Dedifferentiated amniotic fluid mesenchymal stem cell (primary cell): ENCODE results near the gene SCP2.
A peak's percentile ranks its signal among the peaks of the same experiment; 100 is the strongest.

Source experiments
- DNase-seq: peaks from one replicate; pipeline ENCODE4 v3.0.0-alpha.2; 2016; ENCODE audit errors: extremely low spot score

Gene SCP2, protein sequence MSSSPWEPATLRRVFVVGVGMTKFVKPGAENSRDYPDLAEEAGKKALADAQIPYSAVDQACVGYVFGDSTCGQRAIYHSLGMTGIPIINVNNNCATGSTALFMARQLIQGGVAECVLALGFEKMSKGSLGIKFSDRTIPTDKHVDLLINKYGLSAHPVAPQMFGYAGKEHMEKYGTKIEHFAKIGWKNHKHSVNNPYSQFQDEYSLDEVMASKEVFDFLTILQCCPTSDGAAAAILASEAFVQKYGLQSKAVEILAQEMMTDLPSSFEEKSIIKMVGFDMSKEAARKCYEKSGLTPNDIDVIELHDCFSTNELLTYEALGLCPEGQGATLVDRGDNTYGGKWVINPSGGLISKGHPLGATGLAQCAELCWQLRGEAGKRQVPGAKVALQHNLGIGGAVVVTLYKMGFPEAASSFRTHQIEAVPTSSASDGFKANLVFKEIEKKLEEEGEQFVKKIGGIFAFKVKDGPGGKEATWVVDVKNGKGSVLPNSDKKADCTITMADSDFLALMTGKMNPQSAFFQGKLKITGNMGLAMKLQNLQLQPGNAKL

GRCh38 chr1:52927212-52928014, at the start of gene SCP2:
TSS of gene SCP2 (plus strand) at chr1:52927276. CDS start at chr1:52927397, 121 bp downstream.
- peak; percentile 41 for DNase-seq

GRCh38 chr1:52877554-52877953, 49.5 kb upstream of the SCP2 start:
- DNase-seq = no peak

DNA sequence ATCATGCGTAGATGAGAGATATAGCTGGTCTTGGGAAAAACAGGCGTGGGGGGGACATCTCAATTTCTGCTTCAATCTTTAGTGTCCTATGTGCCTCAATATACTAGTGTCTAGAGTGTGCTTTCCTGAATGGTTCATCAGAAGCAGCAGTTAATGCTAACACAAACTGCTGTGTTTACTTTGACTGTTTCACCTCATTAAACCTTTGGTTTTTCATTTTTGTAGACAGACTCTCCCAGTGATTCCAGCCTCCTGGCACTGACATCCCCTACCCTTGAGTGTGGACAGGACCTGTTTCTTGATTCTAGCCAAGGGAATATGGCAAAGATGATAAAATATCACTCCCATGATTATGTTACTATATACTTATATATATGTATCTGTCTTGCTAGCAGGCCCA, 46.9 kb upstream of the SCP2 start:
- DNase-seq = no peak

GRCh38 chr1:52887483-52887882, 39.6 kb upstream of the SCP2 start:
- no peak for DNase-seq

DNA sequence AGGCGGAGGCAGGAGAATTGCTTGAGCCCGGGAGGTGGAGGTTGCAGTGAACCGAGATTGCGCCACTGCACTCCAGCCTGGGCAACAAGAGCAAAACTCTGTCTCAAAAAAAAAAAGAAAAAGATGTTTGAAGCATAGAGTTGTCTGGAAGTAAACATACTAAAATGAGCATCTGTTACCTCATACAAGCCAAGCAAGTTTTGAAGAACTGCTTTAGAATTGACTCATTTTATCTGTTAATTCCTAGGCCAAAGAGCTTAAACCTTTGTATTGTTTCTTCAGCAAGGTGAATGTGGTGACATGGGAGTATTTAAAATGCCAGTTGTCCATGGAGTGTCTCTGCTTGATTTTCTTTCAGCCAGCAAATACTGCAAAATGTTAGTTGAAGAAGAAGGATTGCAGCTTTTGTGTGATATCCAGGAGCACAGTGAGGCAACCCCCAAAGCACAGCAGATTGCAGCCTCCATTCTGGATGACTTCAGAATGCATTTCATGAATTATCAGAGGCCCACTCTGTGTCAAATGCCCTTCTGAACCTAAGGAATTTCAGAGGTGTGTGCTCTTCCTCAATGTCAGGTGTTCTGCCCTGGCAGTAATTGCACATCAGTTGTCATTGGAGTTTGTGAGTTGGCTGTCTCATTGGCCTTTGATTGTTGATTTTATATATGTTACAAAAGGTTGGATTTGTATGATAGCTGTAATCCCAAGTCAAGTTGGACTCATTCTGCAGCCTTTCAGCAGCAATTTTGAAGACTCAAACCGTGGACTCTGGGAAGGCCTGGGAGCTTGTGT, 34.5 kb upstream of the SCP2 start:
- no peak for DNase-seq

- DNase-seq = no peak
Observed at GRCh38 chr1:52899445-52899894, 27.6 kb upstream of the SCP2 start.

DNA sequence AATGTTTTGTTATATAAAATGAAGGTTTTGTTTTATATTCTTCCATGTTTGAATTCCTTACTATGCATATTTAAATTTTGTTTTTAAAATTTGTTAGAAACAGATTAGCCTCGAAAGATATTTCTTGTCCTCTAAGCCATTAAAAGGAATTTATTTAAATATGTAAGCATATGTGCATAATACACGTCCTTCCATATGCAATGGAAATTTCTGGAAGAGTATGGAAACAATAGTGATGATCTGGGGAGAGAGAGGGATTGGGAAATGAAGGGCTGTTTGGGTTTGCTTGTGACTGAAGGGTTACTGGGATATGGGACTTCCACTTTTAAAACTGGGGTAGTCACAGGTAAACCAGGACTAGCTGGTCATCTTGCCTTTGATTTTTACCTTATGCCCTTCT, 26.7 kb upstream of the SCP2 start:
- DNase-seq = no peak

GRCh38 chr1:52901384-52901783, 25.7 kb upstream of the SCP2 start:
- DNase-seq = no peak

DNA sequence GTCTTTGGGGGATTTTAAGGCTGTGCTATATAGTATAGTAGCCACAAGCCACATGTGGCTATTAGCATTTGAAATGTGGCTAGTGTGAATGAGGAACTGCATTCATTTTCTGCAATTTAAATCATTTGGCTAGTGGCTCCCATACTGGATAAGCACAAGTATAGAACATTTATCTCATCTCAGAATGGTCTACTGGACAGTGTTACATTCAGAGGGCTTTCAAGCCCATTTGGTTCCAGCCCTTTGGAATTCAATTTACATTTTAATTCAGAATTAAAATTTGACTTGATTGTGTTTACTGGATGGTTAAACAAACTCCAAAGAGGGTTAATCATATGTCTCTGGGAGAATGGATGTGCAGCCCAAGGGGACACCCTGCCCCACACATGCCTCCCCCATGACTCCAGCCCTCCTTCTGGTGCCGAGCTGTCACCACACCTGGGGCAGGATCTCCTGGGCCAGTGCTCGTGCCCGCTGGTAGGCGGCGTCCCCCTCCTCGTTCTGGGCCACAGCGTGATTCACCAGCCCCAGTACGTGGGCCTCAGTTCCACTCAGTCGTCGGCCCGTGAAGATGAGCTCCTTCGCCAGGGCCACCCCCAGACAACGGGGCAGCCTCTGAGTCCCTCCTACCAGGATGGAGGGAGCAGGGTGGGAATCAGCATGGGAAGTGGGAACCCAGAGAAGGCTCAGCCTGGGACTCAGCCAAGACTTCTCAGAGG, 22.7 kb upstream of the SCP2 start:
- no peak for DNase-seq

DNA sequence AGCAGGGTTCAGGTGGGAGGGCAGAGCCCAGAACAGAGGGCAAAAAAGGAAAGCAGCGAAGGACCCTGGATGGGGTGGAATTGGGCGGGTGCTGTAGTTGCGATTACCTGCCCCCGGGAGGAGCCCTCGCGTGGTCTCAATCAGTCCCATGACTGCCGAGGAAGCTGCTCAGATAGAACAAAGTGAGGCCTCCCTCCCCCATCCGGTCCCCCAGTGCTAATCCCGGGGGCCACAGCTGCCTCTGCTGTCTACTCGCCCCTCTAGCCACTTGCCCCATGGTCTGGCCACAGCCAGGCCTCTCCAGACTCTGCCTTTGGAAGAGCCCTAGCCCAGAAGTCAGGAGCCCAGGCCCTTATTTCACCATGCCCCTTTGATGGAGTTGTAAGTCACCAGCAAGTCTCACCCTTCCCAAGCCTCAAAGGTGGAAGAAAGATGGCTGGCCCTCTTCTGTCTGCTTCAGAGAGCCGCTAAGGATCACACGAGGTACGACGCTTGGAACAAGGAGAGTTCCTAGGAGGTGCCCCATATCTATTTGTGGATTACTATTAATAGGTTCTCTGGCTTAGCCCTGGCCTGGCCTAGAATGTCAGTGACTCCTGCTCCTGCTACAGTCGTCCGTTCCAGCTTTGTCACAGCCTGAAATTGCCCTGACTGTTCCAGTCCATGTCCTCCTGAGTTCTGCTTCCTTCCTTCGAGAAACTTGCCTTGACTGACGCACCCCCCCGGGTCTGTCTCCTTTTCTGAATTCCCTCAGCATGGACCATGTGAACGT, 22.0 kb upstream of the SCP2 start:
- no peak for DNase-seq

- DNase-seq = no peak
Observed at GRCh38 chr1:52906135-52906603, 20.9 kb upstream of the SCP2 start.

GRCh38 chr1:52907068-52907811, 19.8 kb upstream of the SCP2 start:
- DNase-seq = no peak

DNA sequence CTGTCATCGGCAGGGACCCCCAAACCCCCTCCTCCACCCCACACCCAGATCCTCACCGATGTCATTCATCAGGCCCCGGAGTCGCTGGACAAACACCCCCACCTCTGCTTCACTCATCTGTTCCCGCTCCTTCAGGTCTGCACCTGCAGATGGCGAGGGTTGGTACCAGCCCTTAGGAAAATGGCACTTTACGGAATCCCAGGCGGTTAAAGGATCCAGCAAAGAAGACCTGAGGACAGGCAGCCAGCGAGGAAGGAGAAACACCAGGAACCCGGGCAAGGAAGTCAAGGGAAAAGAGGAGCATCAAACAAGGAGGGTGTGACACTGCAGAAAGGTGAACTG, 19.3 kb upstream of the SCP2 start:
- no peak for DNase-seq

DNA sequence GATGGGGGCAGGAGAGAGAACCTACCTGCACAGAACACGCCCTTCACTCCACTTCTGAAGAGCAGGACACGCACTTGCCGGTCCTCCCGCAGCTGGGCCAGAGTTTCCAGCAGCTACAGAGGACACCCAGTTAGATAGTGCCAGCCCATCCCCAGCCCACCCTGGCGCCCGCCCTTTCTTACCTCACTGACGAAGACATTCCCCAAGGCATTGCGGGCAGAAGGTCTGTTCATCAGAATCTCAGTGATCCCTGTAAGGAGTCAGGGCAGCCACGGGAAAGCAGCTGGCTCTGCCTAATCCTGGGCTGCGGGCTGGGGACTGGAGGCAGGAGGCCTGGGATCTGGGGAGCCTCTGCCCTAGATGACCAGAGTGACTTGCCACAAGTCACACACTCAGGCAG, 15.5 kb upstream of the SCP2 start:
- DNase-seq = no peak

DNA sequence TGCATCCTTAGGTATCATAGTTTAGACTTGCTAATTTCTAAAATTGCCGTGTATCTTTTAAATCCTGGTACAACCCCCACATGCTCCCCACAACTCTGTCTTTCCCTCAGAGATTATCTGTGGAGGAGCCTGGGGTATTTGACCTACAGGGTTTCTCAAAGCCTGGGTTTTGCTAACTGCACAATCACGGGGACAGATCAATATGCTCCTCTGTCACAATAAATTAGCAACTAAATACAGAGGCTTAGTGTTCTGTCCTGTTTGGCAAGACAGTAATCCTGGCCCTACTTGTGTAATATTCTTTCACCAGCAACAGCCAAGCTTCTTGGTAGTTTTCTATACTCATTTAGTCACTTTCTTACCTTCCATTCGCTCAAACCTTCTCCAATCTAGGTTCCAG, 14.1 kb upstream of the SCP2 start:
- no peak for DNase-seq

DNA sequence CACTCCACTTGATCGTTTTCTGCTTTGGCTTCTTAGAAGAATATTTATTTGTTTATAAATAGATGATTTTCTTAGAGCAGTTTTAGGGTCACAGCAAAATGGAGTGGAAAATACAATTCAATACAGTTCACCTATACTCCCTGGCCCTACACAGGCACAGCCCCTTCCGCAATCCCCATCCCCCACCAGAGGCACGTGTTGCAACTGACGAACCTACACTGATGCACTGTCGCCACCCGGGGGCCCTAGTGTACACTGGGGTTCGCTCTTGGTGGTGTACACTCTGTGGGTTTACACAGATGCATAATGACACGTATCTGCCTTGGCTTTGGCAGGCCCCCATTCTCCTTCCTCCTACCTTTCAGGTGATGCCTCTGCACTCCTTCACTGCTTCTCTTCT, 13.5 kb upstream of the SCP2 start:
- DNase-seq = no peak

DNA sequence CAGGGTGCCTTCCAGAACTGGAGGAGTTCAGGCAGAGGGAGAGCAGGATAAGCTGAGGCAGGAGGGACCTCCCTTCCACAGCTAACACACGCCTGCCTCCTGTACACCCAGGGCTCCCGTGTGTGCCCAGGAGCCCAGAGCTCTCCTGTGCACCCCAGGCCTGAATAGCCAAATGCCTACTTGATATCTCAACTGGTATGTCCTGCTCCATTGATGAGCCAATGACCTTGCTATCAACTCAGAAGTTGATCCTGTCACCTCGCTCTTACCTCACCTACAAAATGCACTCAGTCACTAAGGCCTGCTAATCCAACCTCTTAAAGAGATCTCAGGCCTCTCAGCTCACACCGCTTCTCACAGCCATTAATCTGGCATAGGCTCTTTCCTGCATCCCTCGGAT, 12.6 kb upstream of the SCP2 start:
- no peak for DNase-seq

GRCh38 chr1:52915211-52915854, 11.7 kb upstream of the SCP2 start:
- no peak for DNase-seq

GRCh38 chr1:52915855-52916220, 11.2 kb upstream of the SCP2 start:
- DNase-seq = no peak
